Stomach (tissue), 4 donors: ENCODE data around the gene ZNF24.

ENCODE experiments used
- CTCF ChIP-seq, 7 experiments: fragments of 450-650 bp in 4 of 7; fragments of 200-600 bp in 3 of 7; sonication (generic) in 3 of 7; IDR thresholded peaks; one replicate each; pipeline ENCODE4 v1.5.1; 2016 to 2019; ENCODE audit warnings: antibody characterized with exemption in 7 of 7, control low read depth in 2 of 7, mild to moderate bottlenecking in 1 of 7
- POLR2A ChIP-seq, 4 donors: fragments of 450-650 bp; IDR thresholded peaks; one replicate each; pipeline ENCODE4 v1.6.1; 2016; ENCODE audit warnings: antibody characterized with exemption in 4 of 4, control low read depth in 2 of 4, mild to moderate bottlenecking in 1 of 4, moderate library complexity in 1 of 4
- POLR2AphosphoS5 ChIP-seq, 3 donors: sonication (generic); formaldehyde crosslinking; IDR thresholded peaks; one replicate each; pipeline ENCODE4 v1.6.1; 2016; ENCODE audit warnings: antibody characterized with exemption in 3 of 3

GRCh38 chr18:35374708-35375107, 30.5 kb upstream of the ZNF24 start:
- no peak for TF ChIP-seq CTCF (IDR thresholded peaks at IDR 0.05)
- no peak for TF ChIP-seq POLR2AphosphoS5 (IDR thresholded peaks at IDR 0.05)
- no peak for TF ChIP-seq POLR2A (IDR thresholded peaks at IDR 0.05)
